ENCODE measurements around the gene FGGY.
"Not testable (repeated sequence)": the region's sequence is repeated elsewhere in the genome, so short reads cannot be mapped to it uniquely, and the experiment has no call there.

FGGY gene

GRCh38 chr1:59346429-59346828 lies 49.5 kb downstream of the FGGY start:
- DNase-seq (ENCODE audit: extremely low read depth in 1 of 2, low read depth in 1 of 2), result no peak

GRCh38 chr1:59349101-59349500 lies 52.2 kb downstream of the FGGY start:
- no peak for DNase-seq (ENCODE audit: extremely low read depth in 1 of 2, low read depth in 1 of 2)

- no peak for DNase-seq (ENCODE audit: extremely low read depth in 1 of 2, low read depth in 1 of 2)
These were observed 53.6 kb downstream of the FGGY start for GRCh38 chr1:59350521-59350920.

- no peak for DNase-seq (ENCODE audit: extremely low read depth in 1 of 2, low read depth in 1 of 2)
These were observed 55.2 kb downstream of the FGGY start for GRCh38 chr1:59352065-59352464.

GRCh38 chr1:59353453-59353852 lies 56.6 kb downstream of the FGGY start:
- no peak for DNase-seq (ENCODE audit: extremely low read depth in 1 of 2, low read depth in 1 of 2)

- DNase-seq (ENCODE audit: extremely low read depth in 1 of 2, low read depth in 1 of 2), result not testable (repeated sequence)
These were observed 57.3 kb downstream of the FGGY start for GRCh38 chr1:59354239-59354638.

GRCh38 chr1:59354709-59355337 lies 57.9 kb downstream of the FGGY start:
- no peak for DNase-seq (ENCODE audit: extremely low read depth in 1 of 2, low read depth in 1 of 2)

GRCh38 chr1:59355361-59355760 lies 58.5 kb downstream of the FGGY start:
- no peak for DNase-seq (ENCODE audit: extremely low read depth in 1 of 2, low read depth in 1 of 2)

- no peak for DNase-seq (ENCODE audit: extremely low read depth in 1 of 2, low read depth in 1 of 2)
These were observed 59.7 kb downstream of the FGGY start for GRCh38 chr1:59356627-59357026.

GRCh38 chr1:59357645-59358320 lies 60.9 kb downstream of the FGGY start:
- no peak for DNase-seq (ENCODE audit: extremely low read depth in 1 of 2, low read depth in 1 of 2)

GRCh38 chr1:59359325-59359724 lies 62.4 kb downstream of the FGGY start:
- no peak for DNase-seq (ENCODE audit: extremely low read depth in 1 of 2, low read depth in 1 of 2)

GRCh38 chr1:59360170-59360569 lies 63.3 kb downstream of the FGGY start:
- no peak for DNase-seq (ENCODE audit: extremely low read depth in 1 of 2, low read depth in 1 of 2)

GRCh38 chr1:59360729-59361128 lies 63.8 kb downstream of the FGGY start:
- no peak for DNase-seq (ENCODE audit: extremely low read depth in 1 of 2, low read depth in 1 of 2)

GRCh38 chr1:59361766-59362165 lies 64.9 kb downstream of the FGGY start:
- no peak for DNase-seq (ENCODE audit: extremely low read depth in 1 of 2, low read depth in 1 of 2)

GRCh38 chr1:59364037-59364436 lies 67.1 kb downstream of the FGGY start:
- no peak for DNase-seq (ENCODE audit: extremely low read depth in 1 of 2, low read depth in 1 of 2)

- no peak for DNase-seq (ENCODE audit: extremely low read depth in 1 of 2, low read depth in 1 of 2)
These were observed 69.5 kb downstream of the FGGY start for GRCh38 chr1:59366346-59366745.

GRCh38 chr1:59367301-59368007 lies 70.6 kb downstream of the FGGY start:
- DNase-seq (ENCODE audit: extremely low read depth in 1 of 2, low read depth in 1 of 2), result no peak

- no peak for DNase-seq (ENCODE audit: extremely low read depth in 1 of 2, low read depth in 1 of 2)
These were observed 71.2 kb downstream of the FGGY start for GRCh38 chr1:59368008-59368670.

- DNase-seq (ENCODE audit: extremely low read depth in 1 of 2, low read depth in 1 of 2), result no peak
These were observed 78.7 kb downstream of the FGGY start for GRCh38 chr1:59375321-59376220.

GRCh38 chr1:59377350-59377904 lies 80.5 kb downstream of the FGGY start:
- no peak for DNase-seq (ENCODE audit: extremely low read depth in 1 of 2, low read depth in 1 of 2)
